GM12891 (cell line): ENCODE data around the gene PADI1.

Experiments used
- PAX5 ChIP-seq: IDR thresholded peaks from 2 replicates; pipeline ENCODE4 v1.6.1; 2011; ENCODE audit warnings: low read length, moderate library complexity, mild to moderate bottlenecking; ENCODE audit not compliant: insufficient read depth, severe bottlenecking
- POLR2A ChIP-seq: IDR thresholded peaks from 2 replicates; pipeline ENCODE4 v1.6.1; 2011; ENCODE audit warnings: low read depth, low read length, control low read depth
- POLR2AphosphoS5 ChIP-seq: IDR thresholded peaks from 2 replicates; pipeline ENCODE4 v1.6.1; 2011; ENCODE audit warnings: low read depth, low read length, control low read depth
- POU2F2 ChIP-seq: IDR thresholded peaks from 2 replicates; pipeline ENCODE4 v1.6.1; 2011; ENCODE audit warnings: low read depth, mild to moderate bottlenecking, control low read depth, low read length, moderate library complexity
- SPI1 ChIP-seq: IDR thresholded peaks from 2 replicates; pipeline ENCODE4 v1.6.1; 2011; ENCODE audit warnings: low read depth, low read length, control low read depth
- TAF1 ChIP-seq: IDR thresholded peaks from 2 replicates; pipeline ENCODE4 v1.6.1; 2011; ENCODE audit warnings: low read depth, low read length, control low read depth

DNA sequence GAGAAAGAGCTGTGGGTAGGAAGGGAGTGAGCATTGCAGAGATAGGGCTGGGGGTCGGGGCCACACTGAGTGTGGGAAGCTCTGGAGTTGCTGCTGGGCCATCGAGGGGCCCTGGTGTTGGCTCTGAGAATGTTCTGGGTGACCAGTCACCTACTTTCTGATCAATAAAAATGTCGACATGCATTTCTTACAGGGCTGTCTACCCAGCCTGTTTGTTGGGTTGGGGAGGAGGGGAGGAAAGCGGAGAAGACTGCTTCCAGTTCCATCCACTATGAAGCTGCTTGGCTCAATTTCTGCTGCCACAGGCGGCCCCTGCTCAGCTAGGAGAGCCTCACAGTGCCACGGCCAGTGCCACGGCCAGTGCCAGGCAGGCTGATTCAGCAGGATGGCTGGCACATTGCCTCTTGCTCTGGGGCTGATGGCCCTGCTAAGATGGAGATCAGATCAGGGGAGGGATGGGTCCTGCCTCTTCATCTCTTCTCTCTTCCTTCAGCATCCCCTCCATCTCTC is 40.9 kb downstream of the PADI1 start:
- no peak for TF ChIP-seq TAF1
- TF ChIP-seq POLR2A, result no peak
- TF ChIP-seq POLR2AphosphoS5, result no peak
- no peak for TF ChIP-seq POU2F2
- no peak for TF ChIP-seq PAX5
- TF ChIP-seq SPI1, result no peak
